Measurements from ENCODE around the gene MGST3. TPM values are rescaled to one million over a fixed set of nuclear protein-coding genes. Genes with fewer than 3 reads are reported as not detected.
A peak's percentile ranks its signal among the peaks of the same experiment; 100 is the strongest.
"Not testable (repeated sequence)": the region's sequence is repeated elsewhere in the genome, so short reads cannot be mapped to it uniquely, and the experiment has no call there.

The MGST3 gene
- 86.5 TPM for polyA plus RNA-seq (2012; ENCODE audit: insufficient read depth, insufficient read length, low read depth)

DNA sequence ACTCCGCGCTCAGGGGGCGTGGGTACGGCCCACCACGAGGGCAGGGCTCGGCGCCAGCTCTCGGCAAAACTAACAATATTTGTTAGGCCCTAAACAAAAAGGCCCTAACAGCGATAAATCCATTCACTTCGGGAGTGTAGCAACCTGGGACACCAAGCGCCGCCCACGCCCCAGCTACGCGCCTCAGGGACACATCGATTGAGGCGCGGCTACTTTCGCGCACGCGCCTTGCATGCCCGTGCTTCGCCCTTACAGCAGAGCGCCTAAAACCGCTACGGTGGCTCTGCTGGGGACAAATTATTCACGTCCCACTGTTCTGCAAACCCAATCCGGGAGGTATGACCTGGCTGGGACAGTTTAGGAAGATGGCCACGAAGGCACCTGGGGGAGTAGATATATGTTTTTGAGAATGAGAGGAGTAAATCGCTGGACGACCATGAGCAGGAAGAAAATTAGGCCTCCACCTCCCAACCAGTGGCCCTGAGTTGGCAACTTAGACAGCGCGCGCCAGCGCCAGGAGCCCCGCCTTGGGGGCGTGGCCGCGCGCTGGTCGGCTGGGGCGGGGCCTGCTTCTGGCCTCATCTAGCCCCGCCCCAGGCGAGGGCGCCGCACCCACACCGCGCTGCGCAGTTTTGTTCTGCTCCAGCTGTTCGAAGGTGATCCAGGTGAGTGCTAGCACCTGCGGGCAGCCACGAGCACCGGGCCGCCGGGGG, at the start of gene MGST3:
TSS of gene MGST3 (plus strand) at position 606 of the 713 bp plus-strand sequence. CDS start 18,614 bp downstream, outside the sequence.
- Histone ChIP-seq H3K4me1 (no peaks in the 10 kb centered on the region), H3K9me3 (no peaks in the 10 kb centered on the region), H3K36me3 (no peaks in the 10 kb centered on the region), H3K27me3 (no peaks in the 10 kb centered on the region), H3K4me3 (ENCODE audit: low read depth, low read length) (peak within 1 kb of the TSS; percentile 68)
- TF ChIP-seq, protein P1, sequence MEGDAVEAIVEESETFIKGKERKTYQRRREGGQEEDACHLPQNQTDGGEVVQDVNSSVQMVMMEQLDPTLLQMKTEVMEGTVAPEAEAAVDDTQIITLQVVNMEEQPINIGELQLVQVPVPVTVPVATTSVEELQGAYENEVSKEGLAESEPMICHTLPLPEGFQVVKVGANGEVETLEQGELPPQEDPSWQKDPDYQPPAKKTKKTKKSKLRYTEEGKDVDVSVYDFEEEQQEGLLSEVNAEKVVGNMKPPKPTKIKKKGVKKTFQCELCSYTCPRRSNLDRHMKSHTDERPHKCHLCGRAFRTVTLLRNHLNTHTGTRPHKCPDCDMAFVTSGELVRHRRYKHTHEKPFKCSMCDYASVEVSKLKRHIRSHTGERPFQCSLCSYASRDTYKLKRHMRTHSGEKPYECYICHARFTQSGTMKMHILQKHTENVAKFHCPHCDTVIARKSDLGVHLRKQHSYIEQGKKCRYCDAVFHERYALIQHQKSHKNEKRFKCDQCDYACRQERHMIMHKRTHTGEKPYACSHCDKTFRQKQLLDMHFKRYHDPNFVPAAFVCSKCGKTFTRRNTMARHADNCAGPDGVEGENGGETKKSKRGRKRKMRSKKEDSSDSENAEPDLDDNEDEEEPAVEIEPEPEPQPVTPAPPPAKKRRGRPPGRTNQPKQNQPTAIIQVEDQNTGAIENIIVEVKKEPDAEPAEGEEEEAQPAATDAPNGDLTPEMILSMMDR (IDR thresholded peaks at IDR 0.05; ENCODE audit: low read depth, low read length) = no peak
- peak; percentile 94 for DNase-seq

DNA sequence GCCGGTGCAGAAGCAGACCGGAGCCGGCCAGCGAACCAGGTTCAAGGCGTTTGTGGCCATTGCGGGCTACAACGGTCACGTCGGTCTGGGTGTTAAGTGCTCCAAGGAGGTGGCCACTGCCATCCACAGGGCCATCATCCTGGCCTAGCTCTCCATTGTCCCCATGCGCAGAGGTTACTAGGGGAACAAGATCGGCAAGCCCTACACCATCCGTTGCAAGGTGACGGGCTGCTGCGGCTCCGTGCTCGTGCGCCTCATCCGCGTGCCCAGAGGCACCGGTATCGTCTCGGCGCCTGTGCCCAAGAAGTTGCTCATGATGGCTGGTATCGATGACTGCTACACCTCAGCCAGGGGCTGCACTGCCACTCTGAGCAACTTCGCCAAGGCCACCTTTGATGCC, 49.1 kb upstream of the MGST3 start:
- H3K4me3 ChIP-seq (ENCODE audit: low read depth, low read length) = no peak overlapping the region
- DNase-seq = no peak
- H3K4me1 ChIP-seq = no peaks in the 10 kb centered on the region
- H3K36me3 ChIP-seq = no peaks in the 10 kb centered on the region
- H3K9me3 ChIP-seq = no peaks in the 10 kb centered on the region
- TF ChIP-seq, protein P1 (IDR thresholded peaks at IDR 0.05; ENCODE audit: low read depth, low read length) = no peak
- H3K27me3 ChIP-seq = peaks cover 4% of the 10 kb centered on the region; the same call in 1 of the 2 replicates

DNA sequence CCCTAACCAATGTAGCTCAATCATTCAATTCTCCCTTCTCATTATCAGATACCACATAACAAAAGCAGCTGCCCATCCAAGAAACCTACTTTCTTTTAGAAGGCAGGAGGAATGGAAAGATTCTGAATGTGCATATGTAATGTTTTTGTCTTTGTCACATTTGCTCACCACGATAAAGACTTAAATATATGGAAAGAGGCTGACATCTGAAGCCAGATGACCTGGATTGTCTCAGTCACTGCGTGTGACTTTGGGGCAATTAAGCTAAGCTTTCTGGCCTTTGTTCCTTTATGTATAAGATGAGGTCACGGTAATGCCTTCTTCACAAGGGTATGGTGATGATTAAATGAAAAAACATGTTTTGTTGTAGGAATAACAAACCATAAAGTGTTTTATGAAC, 44.6 kb upstream of the MGST3 start:
- Histone ChIP-seq H3K9me3 (no peaks in the 10 kb centered on the region), H3K4me3 (ENCODE audit: low read depth, low read length) (no peak overlapping the region), H3K27me3 (no peaks in the 10 kb centered on the region), H3K4me1 (no peaks in the 10 kb centered on the region), H3K36me3 (no peaks in the 10 kb centered on the region)
- no peak for DNase-seq
- TF ChIP-seq, protein P1 (IDR thresholded peaks at IDR 0.05; ENCODE audit: low read depth, low read length) = no peak

DNA sequence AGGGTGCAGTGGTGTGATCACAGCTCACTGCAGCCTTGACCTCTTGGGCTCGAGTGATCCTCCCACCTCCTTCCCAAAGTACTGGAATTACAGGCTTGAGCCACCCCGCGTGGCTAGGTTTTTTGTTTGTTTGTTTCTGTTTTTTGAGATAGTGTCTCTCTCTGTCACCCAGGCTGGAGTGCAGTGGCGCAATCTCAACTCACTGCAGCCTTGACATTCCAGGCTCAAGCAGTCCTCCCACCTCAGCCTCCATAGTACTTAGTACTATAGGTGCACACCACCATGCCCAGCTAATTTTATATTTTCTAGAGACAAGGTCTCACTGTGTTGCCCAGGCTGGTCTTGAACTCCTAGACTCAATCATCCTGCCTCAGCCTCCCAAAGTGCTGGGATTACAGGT, 39.6 kb upstream of the MGST3 start:
- H3K4me1 ChIP-seq; H3K36me3 ChIP-seq; H3K9me3 ChIP-seq; H3K4me3 ChIP-seq (ENCODE audit: low read depth, low read length); DNase-seq: not testable (repeated sequence)
- peaks cover 26% of the 10 kb centered on the region for H3K27me3 ChIP-seq

DNA sequence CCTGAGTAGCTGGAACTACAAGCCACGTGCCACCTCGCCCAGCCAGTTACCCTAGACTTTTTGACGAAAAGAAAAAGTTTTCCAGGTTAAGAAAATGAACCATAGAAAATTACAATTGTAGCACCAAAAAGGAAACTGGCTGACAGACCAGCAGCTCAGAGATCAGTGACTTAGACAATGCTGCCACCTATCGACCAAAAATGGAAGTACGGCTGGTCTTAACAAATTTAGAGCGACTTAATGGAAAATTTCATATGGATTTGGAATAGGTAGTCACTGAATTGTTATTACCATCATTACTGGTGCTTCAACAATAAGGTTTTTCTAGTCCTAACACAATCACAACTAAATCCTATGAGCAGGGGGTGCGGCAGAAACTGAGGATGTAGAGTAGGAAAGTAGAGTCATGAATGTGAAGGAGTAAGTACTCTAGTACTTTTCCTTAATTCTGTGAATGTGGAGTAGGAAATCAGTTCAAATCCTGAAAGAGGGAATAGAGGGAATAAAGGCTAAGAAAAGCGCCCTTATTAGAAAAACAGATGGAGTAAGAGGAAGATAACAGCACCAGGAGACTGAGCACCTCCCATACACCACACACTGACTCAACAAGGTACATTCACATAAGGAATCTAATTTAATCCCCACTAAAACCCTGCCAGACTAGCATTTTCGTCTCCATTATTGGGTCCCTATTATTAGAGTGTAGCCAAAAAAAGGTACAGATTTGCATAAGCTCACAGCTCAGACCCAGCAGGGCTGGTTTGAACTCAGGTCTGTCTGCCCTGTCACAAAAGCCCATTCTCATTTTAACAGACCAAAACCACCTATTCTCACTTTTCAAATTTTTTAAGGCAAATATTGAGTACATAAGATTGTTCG, 37.9 kb upstream of the MGST3 start:
- peak; percentile 66 for DNase-seq
- H3K36me3 ChIP-seq = no peaks in the 10 kb centered on the region
- TF ChIP-seq, protein P1 (IDR thresholded peaks at IDR 0.05; ENCODE audit: low read depth, low read length) = peak; percentile 95
- no peaks in the 10 kb centered on the region for H3K4me1 ChIP-seq
- H3K27me3 ChIP-seq = peaks cover 33% of the 10 kb centered on the region
- no peak overlapping the region for H3K4me3 ChIP-seq (ENCODE audit: low read depth, low read length)
- no peaks in the 10 kb centered on the region for H3K9me3 ChIP-seq

DNA sequence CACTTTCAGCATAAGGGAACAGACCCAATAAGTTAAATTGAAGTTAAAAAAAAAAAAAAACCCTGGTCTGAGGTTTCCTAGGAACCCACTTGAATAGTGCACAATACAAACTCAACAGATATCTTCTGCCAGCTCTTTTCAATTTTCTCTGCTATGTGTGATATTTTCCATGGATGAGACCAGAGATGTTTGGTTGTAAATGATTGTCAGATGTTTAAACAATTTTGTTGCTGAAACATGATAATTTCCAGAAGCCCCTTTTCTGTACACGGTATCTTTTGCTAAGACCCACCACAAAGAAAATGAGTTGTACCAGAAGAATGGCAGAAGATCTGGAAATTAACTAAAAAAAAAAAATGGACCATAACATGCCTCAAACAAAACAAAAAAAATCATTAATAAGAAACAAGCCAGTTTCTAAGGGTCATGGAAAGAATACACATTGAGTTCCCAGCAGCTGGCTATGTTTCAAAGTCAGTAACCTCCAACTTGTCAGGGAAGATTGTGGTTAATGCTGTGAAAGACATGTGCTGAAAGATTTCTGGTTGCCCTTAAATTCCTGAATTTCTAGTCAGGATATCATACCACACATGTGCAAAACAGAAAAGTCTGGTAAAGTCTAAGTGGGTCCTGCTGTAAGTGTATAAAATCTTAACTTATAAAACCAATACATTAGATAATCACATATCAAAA, 35.6 kb upstream of the MGST3 start:
- TF ChIP-seq, protein P1 (IDR thresholded peaks at IDR 0.05; ENCODE audit: low read depth, low read length) = no peak
- no peak for DNase-seq
- no peaks in the 10 kb centered on the region for H3K4me1 ChIP-seq

More for the DNA sequence above, 35.6 kb upstream of the MGST3 start:
- Histone ChIP-seq H3K4me3 (ENCODE audit: low read depth, low read length) (no peak overlapping the region), H3K9me3 (no peaks in the 10 kb centered on the region), H3K27me3 (peaks cover 33% of the 10 kb centered on the region), H3K36me3 (no peaks in the 10 kb centered on the region)
